ENCODE data around the gene UPK3BL2.
A peak's percentile ranks its signal among the peaks of the same experiment; 100 is the strongest.
"Not testable (repeated sequence)": the region's sequence is repeated elsewhere in the genome, so short reads cannot be mapped to it uniquely, and the experiment has no call there.

The UPK3BL2 gene

DNA sequence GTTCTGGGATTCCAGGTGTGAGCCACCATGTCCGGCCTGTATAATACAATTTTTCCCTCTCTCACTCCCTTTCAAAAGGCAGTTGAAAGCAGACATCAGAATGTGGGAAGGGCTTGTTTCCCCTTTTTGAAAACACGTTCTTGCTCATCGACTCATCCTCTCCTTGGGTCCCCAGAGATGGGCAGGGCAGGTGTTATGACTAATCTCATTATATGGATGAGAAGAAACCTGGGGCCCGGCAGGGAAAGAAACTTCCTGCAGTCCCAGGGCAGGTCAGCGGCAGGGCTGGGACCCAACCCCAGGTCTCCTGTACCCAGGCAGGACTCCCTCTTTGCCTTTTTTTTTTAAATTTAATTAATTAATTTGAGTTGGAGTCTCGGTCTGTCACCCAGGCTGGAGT, 2.9 kb upstream of the UPK3BL2 start:
- H3K27ac ChIP-seq; H3K9me3 ChIP-seq; DNase-seq; H3K4me3 ChIP-seq; H3K4me1 ChIP-seq; H3K27me3 ChIP-seq; intact Hi-C loops (cut with DNase I; ENCODE audit: low total_unique reads); H3K36me3 ChIP-seq: not testable (repeated sequence)

DNA sequence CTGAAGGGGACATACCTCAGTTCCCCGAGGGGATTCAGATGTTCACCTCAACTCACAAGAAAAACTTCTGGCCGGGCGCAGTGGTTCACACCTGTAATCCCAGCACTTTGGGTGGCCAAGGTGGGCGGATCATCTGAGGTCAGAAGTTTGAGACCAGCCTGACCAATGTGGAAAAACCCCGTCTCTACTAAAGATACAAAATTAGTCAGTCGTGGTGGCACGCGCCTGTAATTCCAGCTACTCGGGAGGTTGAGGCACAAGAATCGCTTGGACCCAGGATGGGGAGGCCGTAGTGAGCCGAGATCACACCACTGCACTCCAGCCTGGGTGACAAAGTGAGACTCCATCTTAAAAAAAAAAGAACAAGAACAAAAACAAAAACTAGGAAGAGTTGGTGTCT, 1.8 kb upstream of the UPK3BL2 start:
- H3K4me3 ChIP-seq; H3K36me3 ChIP-seq; H3K27ac ChIP-seq; DNase-seq; H3K27me3 ChIP-seq; H3K4me1 ChIP-seq; intact Hi-C loops (cut with DNase I; ENCODE audit: low total_unique reads); H3K9me3 ChIP-seq: not testable (repeated sequence)

DNA sequence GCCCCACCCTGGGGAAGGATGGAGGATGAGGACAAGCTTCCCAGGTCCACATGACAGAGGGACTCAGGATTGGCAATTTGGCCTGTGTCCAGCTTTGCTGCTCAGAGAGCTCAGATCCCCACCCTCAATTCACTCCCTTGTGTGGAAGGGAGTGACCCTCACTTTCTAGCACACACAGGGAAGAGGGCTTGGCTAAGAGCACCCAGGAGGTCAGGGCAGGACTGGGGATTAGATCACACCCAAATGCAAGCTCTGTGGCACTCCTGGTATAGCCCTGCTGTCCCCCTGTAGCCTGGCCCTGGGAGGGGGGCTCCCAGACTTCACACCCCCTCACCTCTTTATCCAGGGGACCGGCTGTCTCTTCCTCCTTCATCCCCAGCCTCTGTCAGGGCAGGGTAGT, 876 bp upstream of the UPK3BL2 start:
- H3K36me3 ChIP-seq; H3K9me3 ChIP-seq; H3K27me3 ChIP-seq; H3K27ac ChIP-seq; DNase-seq; H3K4me1 ChIP-seq; H3K4me3 ChIP-seq; intact Hi-C loops (cut with DNase I; ENCODE audit: low total_unique reads): not testable (repeated sequence)

DNA sequence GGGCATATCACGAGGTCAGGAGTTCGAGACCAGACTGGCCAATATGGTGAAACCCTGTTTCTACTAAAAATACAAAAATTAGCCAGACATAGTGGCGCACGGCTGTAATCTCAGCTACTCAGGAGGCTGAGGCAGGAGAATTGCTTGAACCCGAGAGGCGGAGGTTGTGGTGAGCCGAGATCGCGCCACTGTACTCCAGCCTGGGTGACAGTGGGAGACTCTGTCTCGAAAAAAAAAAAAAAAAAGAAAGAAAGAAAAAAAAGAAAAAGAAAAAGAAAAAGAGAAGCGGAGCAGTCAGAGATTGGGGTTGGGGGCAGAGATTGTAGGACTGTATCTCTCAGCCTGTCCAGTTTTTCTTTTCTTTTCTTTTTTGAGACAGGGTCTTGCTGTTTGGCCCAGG, 725 bp downstream of the UPK3BL2 start:
- H3K36me3 ChIP-seq; H3K9me3 ChIP-seq; intact Hi-C loops (cut with DNase I; ENCODE audit: low total_unique reads); H3K27me3 ChIP-seq; H3K27ac ChIP-seq; H3K4me3 ChIP-seq; H3K4me1 ChIP-seq: not testable (repeated sequence)
- DNase-seq: peak in 1 of 2 donors; percentile 17

DNA sequence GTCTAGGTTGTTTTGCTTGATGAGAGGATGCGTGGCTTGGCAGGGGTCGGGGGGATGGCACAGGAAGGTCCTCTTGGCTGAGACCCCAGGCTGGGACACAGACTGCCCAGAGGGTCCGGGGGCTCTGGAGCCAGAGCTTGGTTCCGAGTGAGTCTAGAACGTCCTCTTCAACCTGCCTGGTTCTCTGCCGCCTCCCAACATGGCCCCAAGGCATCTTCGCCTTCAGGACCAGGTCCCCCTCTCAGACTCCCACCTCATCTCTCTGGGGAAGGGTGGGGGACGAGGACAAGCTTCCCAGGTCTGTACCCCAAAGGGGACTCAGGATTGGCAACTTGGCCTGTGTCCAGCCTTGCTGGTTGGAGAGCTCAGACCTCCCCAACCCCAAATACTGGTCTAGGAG, 1.4 kb downstream of the UPK3BL2 start:
- intact Hi-C loops (cut with DNase I; ENCODE audit: low total_unique reads); H3K9me3 ChIP-seq; H3K36me3 ChIP-seq; DNase-seq; H3K27ac ChIP-seq; H3K4me3 ChIP-seq; H3K4me1 ChIP-seq; H3K27me3 ChIP-seq: not testable (repeated sequence)

DNA sequence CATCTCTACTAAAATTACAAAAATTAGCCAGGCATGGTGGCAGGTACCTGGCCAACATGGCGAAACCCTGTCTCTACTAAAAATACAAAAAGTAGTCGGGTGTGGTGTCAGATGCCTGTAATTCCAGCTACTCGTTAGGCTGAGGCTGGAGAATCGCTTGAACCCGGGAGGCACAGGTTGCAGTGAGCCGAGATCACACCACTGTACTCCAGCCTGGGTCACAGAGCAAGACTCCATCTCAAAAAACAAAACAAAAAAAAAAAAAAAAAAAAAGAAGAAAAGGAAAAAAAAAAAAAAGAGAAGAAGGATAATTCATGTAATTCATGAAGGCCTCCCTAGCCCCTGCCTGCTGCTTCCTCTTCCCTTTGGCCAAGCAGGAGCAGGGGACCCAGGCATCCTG, 2.9 kb downstream of the UPK3BL2 start:
- H3K9me3 ChIP-seq; H3K27ac ChIP-seq; H3K27me3 ChIP-seq; H3K4me1 ChIP-seq; H3K4me3 ChIP-seq; intact Hi-C loops (cut with DNase I; ENCODE audit: low total_unique reads); H3K36me3 ChIP-seq: not testable (repeated sequence)
- DNase-seq: peak in 1 of 2 donors; percentile 10

DNA sequence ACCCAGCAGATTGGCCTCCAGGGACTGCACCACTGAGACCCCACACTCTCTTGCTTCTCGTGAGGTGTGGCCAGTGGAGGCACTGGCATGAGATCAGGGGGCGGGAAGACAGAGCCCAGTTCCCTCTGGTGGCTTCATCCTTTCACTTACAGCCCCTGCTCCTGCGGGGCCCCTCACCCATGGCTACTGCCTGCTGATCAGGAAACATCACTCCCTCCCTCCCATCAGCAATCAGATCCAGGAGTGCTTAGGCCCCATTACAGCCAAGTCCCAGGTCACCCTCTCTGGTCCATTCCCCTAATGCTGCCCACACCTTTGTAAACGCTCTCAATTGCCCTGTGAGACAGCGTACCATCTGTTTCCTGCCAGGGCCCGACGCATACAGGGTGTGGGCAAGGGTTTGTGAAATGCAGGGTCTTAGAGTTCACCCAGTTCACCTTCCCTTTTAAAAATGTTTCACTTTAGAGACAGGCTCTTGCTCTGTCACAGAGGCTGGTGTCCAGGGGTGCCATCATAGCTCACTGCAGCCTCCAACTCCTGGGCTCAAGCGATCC, 8.4 kb downstream of the UPK3BL2 start:
- DNase-seq; intact Hi-C loops (cut with DNase I; ENCODE audit: low total_unique reads): not testable (repeated sequence)

DNA sequence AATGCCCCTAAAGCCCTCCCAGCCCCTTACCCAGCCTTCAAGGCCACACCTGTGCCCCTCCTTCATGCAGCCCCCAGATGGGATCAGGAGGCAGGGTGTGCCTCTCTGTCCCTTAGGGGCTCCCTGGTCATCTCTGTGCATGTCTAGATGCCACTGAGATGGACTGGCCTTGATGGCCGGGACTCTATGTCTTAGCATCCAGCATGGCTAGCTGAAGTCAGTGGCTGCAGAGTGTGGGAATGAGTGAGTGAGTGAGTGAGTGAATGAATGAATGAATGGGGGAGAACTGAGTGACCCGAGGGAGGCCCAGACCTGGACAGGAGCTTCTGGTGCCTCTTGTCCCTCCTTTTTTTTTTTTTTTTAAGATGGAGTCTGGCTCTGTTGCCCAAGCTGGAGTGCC, 11.4 kb downstream of the UPK3BL2 start:
- H3K27ac ChIP-seq; DNase-seq; H3K4me3 ChIP-seq; H3K27me3 ChIP-seq; H3K36me3 ChIP-seq; H3K9me3 ChIP-seq; H3K4me1 ChIP-seq; intact Hi-C loops (cut with DNase I; ENCODE audit: low total_unique reads): not testable (repeated sequence)

More for the DNA sequence above, 8.4 kb downstream of the UPK3BL2 start:
- not testable (repeated sequence) for H3K27me3 ChIP-seq, H3K27ac ChIP-seq, H3K4me1 ChIP-seq, H3K4me3 ChIP-seq, H3K9me3 ChIP-seq, H3K36me3 ChIP-seq

DNA sequence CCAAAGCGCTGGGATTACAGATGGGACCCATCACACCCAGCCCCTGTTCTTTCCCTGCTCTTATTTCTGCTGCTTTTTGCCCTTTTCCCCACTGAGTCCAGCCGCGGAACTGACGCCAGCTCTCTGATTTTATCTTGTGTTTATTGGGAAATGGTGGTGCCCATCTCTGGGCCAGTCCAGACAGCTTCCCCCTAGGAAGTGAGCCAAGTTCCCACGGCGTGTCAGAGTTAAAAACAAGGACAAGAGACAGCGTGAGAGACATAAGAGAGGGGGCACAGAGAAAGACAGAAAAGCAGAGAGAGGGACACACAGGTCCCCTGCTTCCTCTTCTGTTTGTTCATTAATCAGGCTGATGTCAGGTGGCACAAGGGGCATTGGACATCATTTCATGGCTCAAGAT, 11.9 kb downstream of the UPK3BL2 start:
- H3K4me3 ChIP-seq; H3K27ac ChIP-seq; H3K36me3 ChIP-seq; H3K9me3 ChIP-seq; intact Hi-C loops (cut with DNase I; ENCODE audit: low total_unique reads); H3K4me1 ChIP-seq; H3K27me3 ChIP-seq: not testable (repeated sequence)
- peak in 1 of 2 donors; percentile 24 for DNase-seq

DNA sequence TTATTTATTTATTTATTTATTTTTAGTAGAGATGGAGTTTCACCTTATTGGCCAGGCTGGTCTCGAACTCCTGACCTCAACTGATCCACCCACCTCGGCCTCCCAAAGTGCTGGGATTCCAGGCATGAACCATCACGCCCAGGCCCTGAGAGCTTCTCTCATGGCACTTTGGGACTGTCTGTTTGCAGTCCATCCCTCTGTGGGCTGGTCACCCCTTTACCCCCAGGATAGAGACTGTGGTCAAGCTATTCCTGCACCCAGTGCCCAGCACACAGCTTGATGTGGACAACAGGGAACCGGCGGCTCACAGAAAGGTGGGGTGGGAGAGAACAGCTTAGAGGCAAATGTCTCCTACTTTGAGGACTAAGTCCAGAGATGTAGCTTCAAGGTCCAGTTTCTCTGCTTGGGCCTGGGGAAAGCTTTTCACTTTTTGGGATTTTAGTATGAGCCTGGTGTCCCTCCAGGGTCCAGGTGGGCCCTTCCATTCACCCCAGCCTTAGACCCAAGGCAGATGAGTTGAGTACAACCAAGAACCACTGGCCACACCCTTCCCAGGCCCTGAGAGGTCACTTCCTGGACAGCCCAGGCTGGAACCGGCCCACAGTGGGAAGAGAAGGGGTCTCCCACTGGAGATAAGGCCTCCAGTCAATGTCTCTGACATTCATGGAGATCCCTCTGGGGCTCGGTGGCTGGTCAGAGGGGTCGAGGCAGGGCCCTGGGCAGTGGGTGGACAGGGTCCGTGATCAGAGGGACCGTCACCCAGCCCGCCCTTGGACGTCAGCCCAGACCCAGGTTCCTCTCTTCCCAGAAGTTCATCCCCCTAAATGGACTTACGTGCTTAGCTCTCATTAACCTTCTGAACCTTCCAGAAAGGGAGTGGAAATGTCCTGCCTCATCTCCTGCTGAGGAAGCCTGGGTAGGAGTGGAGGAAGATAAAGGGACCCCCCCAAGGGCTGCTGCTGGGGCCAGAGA, 15.4 kb downstream of the UPK3BL2 start:
- H3K27me3 ChIP-seq; H3K9me3 ChIP-seq; intact Hi-C loops (cut with DNase I; ENCODE audit: low total_unique reads); H3K4me3 ChIP-seq; H3K36me3 ChIP-seq; H3K27ac ChIP-seq; H3K4me1 ChIP-seq: not testable (repeated sequence)
- DNase-seq: peak in 1 of 2 donors; percentile 5

DNA sequence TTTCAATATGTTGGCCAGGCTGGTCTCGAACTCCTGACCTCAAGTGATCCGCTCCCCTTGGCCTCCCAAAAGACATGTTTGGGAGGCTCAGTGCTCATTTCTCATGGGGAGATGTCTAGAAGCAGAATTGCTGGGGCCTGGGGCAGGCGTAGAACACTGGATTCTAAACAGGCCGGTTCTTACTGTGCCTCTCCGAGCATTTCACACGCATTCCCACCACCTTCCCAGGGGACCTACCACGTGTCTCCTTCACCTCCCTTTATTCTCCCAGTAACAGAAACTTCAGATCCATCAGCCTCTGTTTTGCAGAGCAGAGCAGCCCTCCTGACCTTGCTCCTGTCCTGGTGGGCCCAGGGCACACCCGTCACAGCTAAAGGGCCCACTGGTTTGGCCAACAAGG, 16.3 kb downstream of the UPK3BL2 start:
- H3K27ac ChIP-seq; H3K36me3 ChIP-seq; H3K27me3 ChIP-seq; H3K4me1 ChIP-seq; H3K9me3 ChIP-seq; intact Hi-C loops (cut with DNase I; ENCODE audit: low total_unique reads); DNase-seq; H3K4me3 ChIP-seq: not testable (repeated sequence)

DNA sequence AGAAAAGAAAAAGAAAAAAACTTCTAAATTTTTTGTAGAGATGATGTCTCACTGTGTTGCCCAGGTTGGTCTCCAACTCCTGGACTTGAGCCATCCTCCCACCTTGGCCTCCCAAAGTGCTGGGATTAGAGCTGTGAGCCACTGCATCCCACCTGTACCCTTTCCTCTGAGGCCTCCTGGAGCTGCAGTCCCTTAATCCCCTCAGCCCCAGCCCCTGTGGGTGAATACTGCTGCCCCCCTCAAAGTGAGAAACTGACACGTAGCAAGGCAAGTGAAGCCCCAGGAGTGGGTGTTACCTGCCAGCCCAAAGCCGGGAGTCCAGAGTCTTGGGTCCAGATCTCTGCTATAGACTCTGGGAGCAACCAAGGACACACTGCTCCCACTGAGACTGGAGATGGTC, 18.7 kb downstream of the UPK3BL2 start:
- H3K4me1 ChIP-seq; H3K9me3 ChIP-seq; H3K36me3 ChIP-seq; H3K27me3 ChIP-seq; H3K4me3 ChIP-seq; intact Hi-C loops (cut with DNase I; ENCODE audit: low total_unique reads); H3K27ac ChIP-seq: not testable (repeated sequence)
- DNase-seq: peak in 1 of 2 donors; percentile 3

DNA sequence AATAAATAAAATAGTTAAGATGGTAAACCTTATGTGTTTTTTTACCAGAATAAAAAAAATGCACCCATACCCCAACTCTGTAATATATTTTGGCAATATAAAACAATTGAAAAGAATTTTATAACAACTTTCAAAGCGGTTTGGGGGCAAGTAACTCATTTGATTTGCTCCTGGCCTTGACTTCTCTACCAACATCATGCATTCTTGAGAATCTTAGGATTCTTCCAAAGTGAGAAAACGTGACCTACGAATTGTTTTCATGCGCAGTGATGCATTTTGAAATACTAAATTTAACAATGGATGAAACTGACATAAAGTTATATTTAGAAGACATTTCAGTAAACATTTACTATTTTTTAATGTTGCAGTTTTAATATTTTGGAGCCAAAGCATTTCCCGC, 22.7 kb downstream of the UPK3BL2 start:
- H3K27me3 ChIP-seq; intact Hi-C loops (cut with DNase I; ENCODE audit: low total_unique reads); H3K9me3 ChIP-seq; H3K4me3 ChIP-seq; DNase-seq; H3K4me1 ChIP-seq; H3K36me3 ChIP-seq; H3K27ac ChIP-seq: not testable (repeated sequence)

DNA sequence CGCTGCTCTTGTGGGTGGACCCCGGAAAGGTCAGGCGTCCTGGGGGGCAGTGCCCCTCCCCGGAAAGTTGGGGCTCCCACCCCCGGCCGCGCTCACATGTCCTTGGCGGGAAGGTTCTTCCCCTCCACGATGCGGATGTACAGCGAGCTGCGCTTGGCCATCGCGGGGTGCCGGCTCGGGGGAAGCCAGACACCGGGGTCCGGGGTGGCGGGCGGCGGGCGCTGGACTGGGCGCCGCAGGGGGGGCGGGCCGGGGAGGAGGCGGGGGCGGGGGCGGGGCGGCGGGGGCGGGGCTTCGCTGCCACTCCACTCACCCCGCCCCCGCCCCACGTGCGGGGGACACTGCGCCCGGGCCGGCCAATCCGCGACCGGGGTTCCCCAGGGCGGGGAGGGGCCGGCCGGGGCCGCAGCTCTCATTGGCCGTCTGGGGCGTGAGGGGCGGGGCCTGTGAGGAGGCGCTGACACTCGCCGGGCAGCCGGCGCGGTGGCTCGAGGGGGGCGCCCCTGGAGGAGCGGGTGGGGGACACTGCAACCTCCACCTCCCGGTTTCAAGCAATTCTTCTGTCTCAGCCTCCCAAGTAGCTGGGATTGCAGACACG, 25.8 kb downstream of the UPK3BL2 start, which contains the start of gene RASA4B:
Gene RASA4B (minus strand): TSS at position 228 of the 598 bp plus-strand sequence. CDS start 67 bp downstream, at position 161.
- H3K4me3 ChIP-seq: peak within 1 kb of the TSS; percentile 25 to 39
- H3K27ac ChIP-seq, DNase-seq: not testable (repeated sequence)

More for the DNA sequence above, 25.8 kb downstream of the UPK3BL2 start, which contains the start of gene RASA4B:
- H3K9me3 ChIP-seq; intact Hi-C loops (cut with DNase I; ENCODE audit: low total_unique reads); H3K4me1 ChIP-seq; H3K27me3 ChIP-seq; H3K36me3 ChIP-seq: not testable (repeated sequence)
